Measurements from ENCODE around the gene CA9.

CA9 gene

DNA sequence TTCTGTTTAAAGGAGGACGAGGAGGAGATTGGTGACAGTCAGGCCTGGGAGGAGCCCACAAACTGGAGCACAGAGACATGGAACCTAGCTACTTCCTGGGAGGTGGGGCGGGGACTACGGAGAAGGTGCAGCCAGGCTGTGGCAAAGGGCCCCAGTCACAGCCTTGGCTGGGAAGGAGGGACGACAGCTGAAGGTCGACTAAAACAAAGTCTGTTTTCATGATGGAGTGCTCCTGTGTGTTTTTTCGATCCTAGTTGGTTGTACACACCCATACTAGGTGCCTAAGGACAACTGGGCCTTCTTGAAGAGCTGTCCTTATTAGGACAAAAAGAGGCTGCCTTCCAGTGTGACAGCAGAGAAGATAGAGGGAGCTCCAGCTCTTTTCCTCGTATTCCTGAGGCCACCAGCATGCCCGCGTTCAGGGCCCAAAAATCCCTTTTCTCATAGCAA lies 12.7 kb upstream of the CA9 start:
- Histone ChIP-seq H3K27ac (ENCODE audit: insufficient read depth, low read depth, low read length, poor library complexity, severe bottlenecking) (peak overlapping the region; percentile 9), H3K36me3 (ENCODE audit: control insufficient read depth, insufficient read depth, low read length) (peaks cover 24% of the 10 kb centered on the region), H3K9me3 (ENCODE audit: control insufficient read depth, low read length) (no peaks in the 10 kb centered on the region), H3K4me3 (ENCODE audit: insufficient read depth, low read depth, low read length) (no peak overlapping the region), H3K27me3 (ENCODE audit: control insufficient read depth, insufficient read depth, low read length, poor library complexity, severe bottlenecking) (peaks cover 10% of the 10 kb centered on the region), H3K4me1 (ENCODE audit: control insufficient read depth, insufficient read depth, low read length) (peaks cover 16% of the 10 kb centered on the region)
- 74 to 79% methylated on average over 9 of the region's 9 CpGs for WGBS, 2 experiments

DNA sequence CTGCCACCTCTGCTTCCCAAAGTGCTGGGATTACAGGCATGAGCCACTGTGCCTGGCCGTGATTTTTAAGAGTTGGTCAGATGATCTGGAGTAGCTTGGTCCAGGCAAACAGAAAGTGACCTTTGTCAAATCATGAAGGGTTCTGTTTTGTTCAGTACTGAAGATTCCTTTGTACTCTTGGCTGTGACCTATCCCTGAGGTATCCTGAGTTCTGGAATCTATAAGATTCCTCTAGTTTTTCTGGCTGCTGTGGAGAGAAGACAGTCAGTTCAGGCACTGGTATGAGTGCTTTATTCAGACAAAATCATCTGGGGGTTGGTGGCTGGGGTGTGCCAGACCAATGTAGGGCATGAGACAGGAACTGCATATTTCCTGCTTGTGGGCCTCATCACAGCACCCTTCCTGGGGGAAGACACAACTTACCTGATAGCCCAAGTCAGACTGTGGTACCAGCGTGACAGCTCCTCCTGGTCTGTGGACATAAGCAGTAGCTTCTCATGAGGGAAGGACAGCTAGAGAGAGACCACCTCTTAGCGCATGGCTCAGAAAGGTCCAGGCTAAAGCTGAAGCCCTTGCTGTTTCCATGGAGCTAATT lies 11.9 kb upstream of the CA9 start:
- H3K27ac ChIP-seq (ENCODE audit: insufficient read depth, low read depth, low read length, poor library complexity, severe bottlenecking): no peak overlapping the region
- H3K4me1 ChIP-seq (ENCODE audit: control insufficient read depth, insufficient read depth, low read length): peaks cover 16% of the 10 kb centered on the region
- 94 to 95% methylated on average over 3 of the region's 3 CpGs for WGBS, 2 experiments
- H3K4me3 ChIP-seq (ENCODE audit: insufficient read depth, low read depth, low read length): no peak overlapping the region
- peaks cover 24% of the 10 kb centered on the region for H3K36me3 ChIP-seq (ENCODE audit: control insufficient read depth, insufficient read depth, low read length)
- H3K27me3 ChIP-seq (ENCODE audit: control insufficient read depth, insufficient read depth, low read length, poor library complexity, severe bottlenecking): peaks cover 2% of the 10 kb centered on the region
- H3K9me3 ChIP-seq (ENCODE audit: control insufficient read depth, low read length): no peaks in the 10 kb centered on the region

DNA sequence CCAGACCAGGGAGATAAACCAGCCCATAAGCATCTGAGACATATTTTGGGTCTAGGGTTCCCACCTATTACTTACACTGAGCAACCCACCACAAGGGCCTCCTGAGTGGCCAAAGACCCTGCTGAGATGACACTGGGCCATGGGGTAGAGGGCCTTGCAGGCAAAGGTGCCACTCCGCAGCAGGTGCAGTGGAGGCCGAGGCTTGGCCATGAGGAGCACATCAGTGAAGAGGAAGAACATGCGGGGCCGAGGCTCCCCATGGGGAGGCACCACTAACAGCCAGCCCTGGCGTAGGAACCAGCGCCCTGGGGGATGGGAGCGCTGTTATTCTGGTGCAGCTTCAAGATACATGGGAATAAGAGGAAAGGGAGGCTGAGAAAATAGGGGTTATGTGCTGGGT lies 11.3 kb upstream of the CA9 start:
- WGBS, 2 experiments: 96% methylated on average over 7 of the region's 7 CpGs
- H3K4me1 ChIP-seq (ENCODE audit: control insufficient read depth, insufficient read depth, low read length): peaks cover 16% of the 10 kb centered on the region

DNA sequence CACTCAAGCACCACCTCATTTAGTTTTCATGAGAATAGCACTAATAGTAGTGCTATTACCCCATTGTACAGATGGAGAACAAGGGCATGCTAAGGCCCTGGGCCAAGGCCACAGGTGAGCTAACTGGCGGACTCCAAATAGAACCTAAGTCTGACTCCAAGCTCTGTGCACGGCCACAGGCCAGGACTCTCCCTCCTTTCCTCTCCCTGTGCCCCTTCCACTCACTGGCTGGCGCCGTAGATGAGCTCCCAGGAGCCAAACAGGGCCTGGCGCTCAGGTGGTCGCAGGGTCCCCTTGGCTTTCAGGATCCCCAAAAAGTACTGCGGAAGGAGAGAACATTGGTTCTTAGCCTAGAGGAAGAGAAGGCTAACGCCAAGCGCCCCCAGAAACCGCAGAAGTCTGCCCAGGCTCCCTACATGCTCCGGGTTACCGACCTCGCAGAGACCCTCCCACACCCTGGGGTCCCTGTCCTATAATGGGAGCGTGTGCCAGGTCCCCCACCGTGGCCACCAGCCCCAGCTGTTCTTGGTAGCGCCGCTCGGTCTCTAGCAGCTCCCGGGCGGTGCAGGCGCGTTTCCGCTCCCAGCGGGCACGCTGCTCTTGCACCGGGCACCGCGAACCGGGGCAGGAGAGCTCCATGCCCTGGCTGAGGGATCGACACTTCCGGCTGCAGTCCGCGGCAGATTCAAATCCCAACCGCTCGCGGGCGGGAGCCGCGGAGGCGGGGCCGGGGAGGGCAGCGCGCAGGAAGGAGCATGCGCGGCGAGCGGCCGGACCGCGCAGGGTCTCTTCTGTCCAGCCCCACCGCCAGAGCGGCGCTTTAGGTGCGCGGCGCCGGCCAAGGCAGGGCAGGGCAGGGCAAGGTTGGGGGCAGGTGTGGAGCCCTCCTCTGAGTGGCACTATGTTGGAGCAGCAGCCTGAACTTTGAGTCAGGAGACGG lies 8.9 kb upstream of the CA9 start, which contains the start of gene ARHGEF39:
Gene ARHGEF39 (minus strand): TSS at position 665 of the 940 bp plus-strand sequence. CDS start 26 bp downstream, at position 639.
- Histone ChIP-seq H3K27ac (ENCODE audit: insufficient read depth, low read depth, low read length, poor library complexity, severe bottlenecking) (no peak within 1 kb of the TSS), H3K36me3 (ENCODE audit: control insufficient read depth, insufficient read depth, low read length) (peaks cover 24% of the 10 kb centered on the region), H3K9me3 (ENCODE audit: control insufficient read depth, low read length) (no peaks in the 10 kb centered on the region), H3K4me1 (ENCODE audit: control insufficient read depth, insufficient read depth, low read length) (peaks cover 11% of the 10 kb centered on the region), H3K4me3 (ENCODE audit: insufficient read depth, low read depth, low read length) (peak within 1 kb of the TSS; percentile 69), H3K27me3 (ENCODE audit: control insufficient read depth, insufficient read depth, low read length, poor library complexity, severe bottlenecking) (no peaks in the 10 kb centered on the region)
- 8% methylated on average over 58 of the region's 58 CpGs for WGBS, 2 experiments

More for the DNA sequence above, 11.3 kb upstream of the CA9 start:
- H3K9me3 ChIP-seq (ENCODE audit: control insufficient read depth, low read length): no peaks in the 10 kb centered on the region
- H3K27me3 ChIP-seq (ENCODE audit: control insufficient read depth, insufficient read depth, low read length, poor library complexity, severe bottlenecking): no peaks in the 10 kb centered on the region
- H3K4me3 ChIP-seq (ENCODE audit: insufficient read depth, low read depth, low read length): no peak overlapping the region
- no peak overlapping the region for H3K27ac ChIP-seq (ENCODE audit: insufficient read depth, low read depth, low read length, poor library complexity, severe bottlenecking)
- H3K36me3 ChIP-seq (ENCODE audit: control insufficient read depth, insufficient read depth, low read length): peaks cover 24% of the 10 kb centered on the region

DNA sequence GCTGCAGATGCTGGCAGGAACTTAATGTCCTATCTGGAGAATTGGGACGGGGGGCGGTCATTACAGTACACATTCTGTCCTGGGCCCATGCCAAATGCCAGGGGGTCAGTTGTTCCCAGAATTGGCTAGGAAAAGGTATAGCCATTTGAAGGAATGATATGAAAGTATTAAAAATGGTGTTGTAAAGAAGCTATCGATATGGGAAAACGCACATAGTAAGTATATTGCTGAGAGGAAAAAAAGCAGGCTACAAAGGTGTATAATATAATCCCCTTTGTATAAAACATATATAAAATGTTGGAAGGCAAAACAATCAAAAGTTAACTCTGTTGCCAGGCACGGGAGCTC lies 8.3 kb upstream of the CA9 start:
- Histone ChIP-seq H3K4me3 (ENCODE audit: insufficient read depth, low read depth, low read length) (peak overlapping the region; percentile 69), H3K9me3 (ENCODE audit: control insufficient read depth, low read length) (no peaks in the 10 kb centered on the region), H3K36me3 (ENCODE audit: control insufficient read depth, insufficient read depth, low read length) (peaks cover 21% of the 10 kb centered on the region), H3K27ac (ENCODE audit: insufficient read depth, low read depth, low read length, poor library complexity, severe bottlenecking) (no peak overlapping the region), H3K27me3 (ENCODE audit: control insufficient read depth, insufficient read depth, low read length, poor library complexity, severe bottlenecking) (no peaks in the 10 kb centered on the region), H3K4me1 (ENCODE audit: control insufficient read depth, insufficient read depth, low read length) (peaks cover 11% of the 10 kb centered on the region)
- 79 to 80% methylated on average over 5 of the region's 5 CpGs for WGBS, 2 experiments

DNA sequence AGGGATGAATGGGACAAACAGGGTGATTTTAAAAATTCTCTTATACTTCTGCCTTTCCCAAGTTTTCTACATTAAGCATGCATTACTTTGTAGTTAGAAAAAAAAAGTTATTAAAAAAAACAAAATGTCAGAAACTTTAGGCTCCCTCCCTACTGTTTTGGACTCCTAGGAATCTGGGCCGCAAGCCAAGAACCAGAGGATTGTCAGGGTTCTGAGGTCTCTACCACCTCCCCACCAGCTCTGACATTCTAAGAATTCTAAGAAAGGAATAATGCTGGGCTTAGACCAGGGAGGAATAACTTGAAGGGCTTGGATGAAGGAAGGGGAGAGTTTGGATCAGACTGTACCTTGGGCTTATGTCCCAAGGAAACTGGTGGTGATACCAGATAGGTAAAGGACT lies 7.7 kb upstream of the CA9 start:
- no peak overlapping the region for H3K4me3 ChIP-seq (ENCODE audit: insufficient read depth, low read depth, low read length)
- WGBS, 2 experiments: 90 to 100% methylated on average over 1 of the region's 1 CpG
- no peaks in the 10 kb centered on the region for H3K27me3 ChIP-seq (ENCODE audit: control insufficient read depth, insufficient read depth, low read length, poor library complexity, severe bottlenecking)
- peaks cover 11% of the 10 kb centered on the region for H3K4me1 ChIP-seq (ENCODE audit: control insufficient read depth, insufficient read depth, low read length)
- H3K9me3 ChIP-seq (ENCODE audit: control insufficient read depth, low read length): no peaks in the 10 kb centered on the region
- peaks cover 15% of the 10 kb centered on the region for H3K36me3 ChIP-seq (ENCODE audit: control insufficient read depth, insufficient read depth, low read length)
- no peak overlapping the region for H3K27ac ChIP-seq (ENCODE audit: insufficient read depth, low read depth, low read length, poor library complexity, severe bottlenecking)

DNA sequence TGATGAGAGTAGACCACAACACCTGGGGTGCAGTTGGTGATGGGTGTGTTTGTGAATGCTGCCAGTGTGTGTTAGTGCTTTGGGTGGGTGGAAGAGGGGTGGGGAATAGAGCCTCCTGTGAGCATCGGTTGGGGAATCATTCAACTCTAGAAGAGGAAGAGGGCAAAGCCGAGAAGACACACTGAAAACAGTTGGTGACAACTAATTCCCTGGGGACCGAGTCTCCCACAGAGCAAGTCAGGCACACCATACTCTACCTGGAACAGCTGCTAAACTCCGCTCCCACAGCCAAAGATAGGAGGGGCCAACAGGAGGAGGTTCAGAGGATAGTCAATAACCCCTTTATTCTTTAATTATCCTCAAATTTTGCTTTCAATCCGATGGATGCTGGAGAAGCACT lies 7.2 kb upstream of the CA9 start:
- H3K4me1 ChIP-seq (ENCODE audit: control insufficient read depth, insufficient read depth, low read length): peaks cover 11% of the 10 kb centered on the region
- WGBS, 2 experiments: 79 to 95% methylated on average over 5 of the region's 5 CpGs
- no peak overlapping the region for H3K27ac ChIP-seq (ENCODE audit: insufficient read depth, low read depth, low read length, poor library complexity, severe bottlenecking)
- H3K4me3 ChIP-seq (ENCODE audit: insufficient read depth, low read depth, low read length): no peak overlapping the region
- no peaks in the 10 kb centered on the region for H3K27me3 ChIP-seq (ENCODE audit: control insufficient read depth, insufficient read depth, low read length, poor library complexity, severe bottlenecking)
- no peaks in the 10 kb centered on the region for H3K9me3 ChIP-seq (ENCODE audit: control insufficient read depth, low read length)
- H3K36me3 ChIP-seq (ENCODE audit: control insufficient read depth, insufficient read depth, low read length): peaks cover 14% of the 10 kb centered on the region

DNA sequence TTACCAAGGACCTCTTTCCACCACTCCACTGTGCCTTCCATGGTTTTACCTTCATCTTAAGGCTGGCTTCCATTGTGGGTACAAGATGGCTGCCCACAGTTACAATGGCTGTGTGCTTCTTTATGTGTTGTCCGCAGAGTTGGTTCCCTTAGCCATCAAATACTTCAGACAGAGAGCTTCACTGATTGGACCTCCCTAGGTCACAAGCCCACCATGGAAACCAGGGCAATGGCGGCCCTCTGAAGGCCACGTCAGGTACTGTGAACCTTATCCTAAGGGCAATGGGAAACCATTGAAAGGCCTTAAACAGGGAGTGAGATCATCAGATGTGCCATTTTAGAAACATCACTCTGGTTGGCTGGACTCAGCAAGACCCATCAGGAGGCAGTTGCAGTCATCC lies 5.8 kb upstream of the CA9 start:
- no peak overlapping the region for H3K27ac ChIP-seq (ENCODE audit: insufficient read depth, low read depth, low read length, poor library complexity, severe bottlenecking)
- peaks cover 4% of the 10 kb centered on the region for H3K36me3 ChIP-seq (ENCODE audit: control insufficient read depth, insufficient read depth, low read length)
- no peak overlapping the region for H3K4me3 ChIP-seq (ENCODE audit: insufficient read depth, low read depth, low read length)
- no peaks in the 10 kb centered on the region for H3K27me3 ChIP-seq (ENCODE audit: control insufficient read depth, insufficient read depth, low read length, poor library complexity, severe bottlenecking)
- no peaks in the 10 kb centered on the region for H3K9me3 ChIP-seq (ENCODE audit: control insufficient read depth, low read length)
- 93 to 94% methylated on average over 3 of the region's 3 CpGs for WGBS, 2 experiments
- H3K4me1 ChIP-seq (ENCODE audit: control insufficient read depth, insufficient read depth, low read length): peaks cover 11% of the 10 kb centered on the region

DNA sequence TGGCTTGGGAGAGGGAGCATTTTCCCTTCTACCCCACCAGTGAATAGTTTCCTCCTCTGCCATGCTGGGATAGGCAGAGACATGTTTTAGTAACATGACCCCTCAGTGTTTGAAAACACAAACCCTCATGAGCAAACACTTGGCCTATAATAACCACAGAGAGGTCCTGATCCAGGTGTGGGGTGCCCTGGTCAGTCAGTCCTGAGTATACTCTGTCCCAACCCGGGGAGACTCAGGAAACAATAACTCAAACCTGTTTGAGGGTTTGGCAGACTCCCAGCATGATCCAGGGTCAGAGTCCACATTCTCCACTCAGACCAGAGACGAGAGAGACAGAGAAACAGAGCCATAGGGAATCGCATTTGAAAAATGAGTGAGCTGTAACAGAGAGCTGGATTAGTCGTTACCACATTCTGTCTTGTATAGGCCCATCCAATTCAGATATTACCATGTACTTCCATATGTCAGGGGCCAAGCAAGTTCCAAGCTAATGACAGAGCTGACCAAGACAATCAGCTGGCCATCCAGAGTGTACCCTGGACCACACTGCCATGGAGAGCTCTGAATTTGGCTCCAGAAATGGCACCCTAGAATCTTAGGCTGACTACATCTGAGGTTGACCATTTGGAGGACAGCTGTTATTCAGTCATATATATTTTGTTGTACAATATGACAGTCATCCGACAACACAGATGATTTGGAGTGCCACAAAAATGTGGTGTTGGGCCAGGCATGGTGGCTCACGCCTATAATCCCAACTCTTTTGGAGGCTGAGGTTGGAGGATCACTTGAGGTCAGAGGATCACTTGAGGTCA lies 4.2 kb upstream of the CA9 start:
- Histone ChIP-seq H3K27ac (ENCODE audit: insufficient read depth, low read depth, low read length, poor library complexity, severe bottlenecking) (no peak overlapping the region), H3K4me3 (ENCODE audit: insufficient read depth, low read depth, low read length) (no peak overlapping the region), H3K9me3 (ENCODE audit: control insufficient read depth, low read length) (no peaks in the 10 kb centered on the region), H3K4me1 (ENCODE audit: control insufficient read depth, insufficient read depth, low read length) (peaks cover 1% of the 10 kb centered on the region), H3K36me3 (ENCODE audit: control insufficient read depth, insufficient read depth, low read length) (no peaks in the 10 kb centered on the region), H3K27me3 (ENCODE audit: control insufficient read depth, insufficient read depth, low read length, poor library complexity, severe bottlenecking) (no peaks in the 10 kb centered on the region)
- 88 to 89% methylated on average over 6 of the region's 6 CpGs for WGBS, 2 experiments

DNA sequence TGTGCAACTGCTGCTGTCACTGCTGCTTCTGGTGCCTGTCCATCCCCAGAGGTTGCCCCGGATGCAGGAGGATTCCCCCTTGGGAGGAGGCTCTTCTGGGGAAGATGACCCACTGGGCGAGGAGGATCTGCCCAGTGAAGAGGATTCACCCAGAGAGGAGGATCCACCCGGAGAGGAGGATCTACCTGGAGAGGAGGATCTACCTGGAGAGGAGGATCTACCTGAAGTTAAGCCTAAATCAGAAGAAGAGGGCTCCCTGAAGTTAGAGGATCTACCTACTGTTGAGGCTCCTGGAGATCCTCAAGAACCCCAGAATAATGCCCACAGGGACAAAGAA lies 265 bp downstream of the CA9 start:
- 85 to 89% methylated on average over 3 of the region's 3 CpGs for WGBS, 2 experiments
- Histone ChIP-seq H3K36me3 (ENCODE audit: control insufficient read depth, insufficient read depth, low read length) (no peaks in the 10 kb centered on the region), H3K27ac (ENCODE audit: insufficient read depth, low read depth, low read length, poor library complexity, severe bottlenecking) (no peak overlapping the region), H3K9me3 (ENCODE audit: control insufficient read depth, low read length) (no peaks in the 10 kb centered on the region), H3K27me3 (ENCODE audit: control insufficient read depth, insufficient read depth, low read length, poor library complexity, severe bottlenecking) (no peaks in the 10 kb centered on the region), H3K4me3 (ENCODE audit: insufficient read depth, low read depth, low read length) (no peak overlapping the region), H3K4me1 (ENCODE audit: control insufficient read depth, insufficient read depth, low read length) (no peaks in the 10 kb centered on the region)
